Stimulated activated naive CD8-positive, alpha-beta T cell treated with anti-CD3 and anti-CD28 coated beads, Interleukin-15, Interleukin-2, amounts not matched to agents 100 U/mL and 50 U/mL, for 24 hours (primary cell): ENCODE measurements around the gene ZNF441.
A peak's percentile ranks its signal among the peaks of the same experiment; 100 is the strongest.
"Not testable (repeated sequence)": the region's sequence is repeated elsewhere in the genome, so short reads cannot be mapped to it uniquely, and the experiment has no call there.

Experiments
- ATAC-seq: fragments of 150-1000 bp; cut with Tn5 transposase; one replicate; pipeline ENCODE4 v1.10.0; 2021
- DNase-seq: peaks from one replicate; pipeline ENCODE4 v3.0.0; 2021

The ZNF441 gene

GRCh38 chr19:11766597-11767591, at the start of gene ZNF441:
TSS of gene ZNF441 (plus strand) at chr19:11767000. CDS start at chr19:11767194, 194 bp downstream.
- DNase-seq (peak; percentile 96), ATAC-seq (peak; percentile 100)

GRCh38 chr19:11721681-11722080, 45.1 kb upstream of the ZNF441 start:
- no peak for ATAC-seq

GRCh38 chr19:11722414-11722813, 44.4 kb upstream of the ZNF441 start:
- DNase-seq: no peak

More at GRCh38 chr19:11721681-11722080, 45.1 kb upstream of the ZNF441 start:
- no peak for DNase-seq

GRCh38 chr19:11729586-11729985, 37.2 kb upstream of the ZNF441 start:
- ATAC-seq: no peak
- no peak for DNase-seq

More at GRCh38 chr19:11722414-11722813, 44.4 kb upstream of the ZNF441 start:
- no peak for ATAC-seq

- ATAC-seq (no peak), DNase-seq (no peak)
These were observed 31.4 kb upstream of the ZNF441 start for GRCh38 chr19:11735375-11735774.

- no peak for ATAC-seq
- DNase-seq: peak; percentile 20
These were observed 30.1 kb upstream of the ZNF441 start for GRCh38 chr19:11736696-11737095.

GRCh38 chr19:11737964-11738745, 28.6 kb upstream of the ZNF441 start:
- peak; percentile 32 for ATAC-seq

GRCh38 chr19:11738746-11739620, 27.8 kb upstream of the ZNF441 start, which contains the start of gene ZNF823:
TSS of gene ZNF823 (minus strand) at chr19:11738946. CDS start at chr19:11738819, 127 bp downstream.
- DNase-seq (peak; percentile 98), ATAC-seq (peak; percentile 99)

More at GRCh38 chr19:11737964-11738745, 28.6 kb upstream of the ZNF441 start:
- DNase-seq: peak; percentile 43

GRCh38 chr19:11745869-11746268, 20.9 kb upstream of the ZNF441 start:
- no peak for DNase-seq
- no peak for ATAC-seq

- DNase-seq (no peak), ATAC-seq (no peak)
These were observed 19.5 kb upstream of the ZNF441 start for GRCh38 chr19:11747277-11747676.

- DNase-seq (no peak), ATAC-seq (no peak)
These were observed 17.0 kb upstream of the ZNF441 start for GRCh38 chr19:11749751-11750150.

GRCh38 chr19:11752244-11752736, 14.5 kb upstream of the ZNF441 start:
- ATAC-seq: no peak
- DNase-seq: no peak

- DNase-seq (no peak), ATAC-seq (no peak)
These were observed 12.1 kb upstream of the ZNF441 start for GRCh38 chr19:11754663-11755062.

GRCh38 chr19:11756965-11757364, 9.8 kb upstream of the ZNF441 start:
- DNase-seq: no peak
- no peak for ATAC-seq

- no peak for ATAC-seq
- DNase-seq: no peak
These were observed 7.0 kb upstream of the ZNF441 start for GRCh38 chr19:11759805-11760204.

GRCh38 chr19:11763117-11763516, 3.7 kb upstream of the ZNF441 start:
- ATAC-seq (no peak), DNase-seq (no peak)

GRCh38 chr19:11763611-11764010, 3.2 kb upstream of the ZNF441 start:
- no peak for ATAC-seq
- DNase-seq: no peak

GRCh38 chr19:11767633-11768133, 883 bp downstream of the ZNF441 start:
- DNase-seq: peak; percentile 47
- no peak for ATAC-seq

- no peak for ATAC-seq
- no peak for DNase-seq
These were observed 3.2 kb downstream of the ZNF441 start for GRCh38 chr19:11769995-11770394.

GRCh38 chr19:11771520-11771919, 4.7 kb downstream of the ZNF441 start:
- not testable (repeated sequence) for DNase-seq, ATAC-seq

- not testable (repeated sequence) for ATAC-seq, DNase-seq
These were observed 9.9 kb downstream of the ZNF441 start for GRCh38 chr19:11776669-11777068.
